GM19023 (cell line): Measurements from ENCODE around the gene GNAZ.

Experiments used
- ATAC-seq: cut with Tn5 transposase; IDR thresholded peaks from one replicate; pipeline ENCODE4 v1.9.1; 2021; ENCODE audit warnings: mild to moderate bottlenecking, moderate library complexity; ENCODE audit not compliant: unreplicated experiment

GNAZ gene

GRCh38 chr22:23075525-23076216 lies 5.4 kb downstream of the GNAZ start:
- ATAC-seq = no peak

GRCh38 chr22:23076896-23077572 lies 6.7 kb downstream of the GNAZ start:
- no peak for ATAC-seq

- no peak for ATAC-seq
Observed at GRCh38 chr22:23077627-23078461, 7.5 kb downstream of the GNAZ start.

GRCh38 chr22:23078462-23078787 lies 8.1 kb downstream of the GNAZ start:
- ATAC-seq = no peak

GRCh38 chr22:23079240-23079768 lies 9.0 kb downstream of the GNAZ start:
- no peak for ATAC-seq

- no peak for ATAC-seq
Observed at GRCh38 chr22:23079814-23080521, 9.6 kb downstream of the GNAZ start.

- no peak for ATAC-seq
Observed at GRCh38 chr22:23080613-23081290, 10.4 kb downstream of the GNAZ start.

GRCh38 chr22:23082534-23083314 lies 12.4 kb downstream of the GNAZ start:
- no peak for ATAC-seq

GRCh38 chr22:23083315-23084021 lies 13.1 kb downstream of the GNAZ start:
- no peak for ATAC-seq

- ATAC-seq = no peak
Observed at GRCh38 chr22:23084453-23085350, 14.4 kb downstream of the GNAZ start.

GRCh38 chr22:23085351-23085671 lies 15.0 kb downstream of the GNAZ start:
- no peak for ATAC-seq

GRCh38 chr22:23085785-23086184 lies 15.5 kb downstream of the GNAZ start:
- no peak for ATAC-seq

GRCh38 chr22:23086263-23086662 lies 15.9 kb downstream of the GNAZ start:
- no peak for ATAC-seq

- ATAC-seq = no peak
Observed at GRCh38 chr22:23086787-23087186, 16.5 kb downstream of the GNAZ start.

- ATAC-seq = no peak
Observed at GRCh38 chr22:23088199-23088604, 17.9 kb downstream of the GNAZ start.

GRCh38 chr22:23089010-23089409 lies 18.7 kb downstream of the GNAZ start:
- no peak for ATAC-seq

- ATAC-seq = no peak
Observed at GRCh38 chr22:23089633-23090456, 19.5 kb downstream of the GNAZ start.
